Activated B cell treated with CpG ODN at 0.5 μM for 24 hours (primary cell): ENCODE results near the gene TRPM4. TPM values are rescaled to one million over a fixed set of nuclear protein-coding genes. Genes with fewer than 3 reads are reported as not detected.

Source experiments
- ATAC-seq: fragments of 200-7000 bp; cut with Tn5 transposase; one replicate; pipeline ENCODE4 v1.10.0; 2021; ENCODE audit warnings: low read depth, mild to moderate bottlenecking, moderate library complexity
- CTCF ChIA-PET: fragments of 350-600 bp; sonication (Branson Sonifier 250); formaldehyde crosslinking; loops from one replicate; lab custom pipeline; 2021; ENCODE audit warnings: antibody characterized with exemption; lab: Charles Lee
- POLR2A ChIA-PET: fragments of 350-600 bp; sonication (Branson Sonifier 250); formaldehyde crosslinking; loops from one replicate; lab custom pipeline; 2021; ENCODE audit warnings: antibody characterized with exemption; lab: Charles Lee
- DNase-seq: peaks from one replicate; pipeline ENCODE4 v3.0.0; 2022
- H3K27ac Mint-ChIP-seq: one replicate; pipeline ENCODE4 v1.8.0; 2020; ENCODE audit warnings: mixed read lengths
- H3K27me3 Mint-ChIP-seq: one replicate; pipeline ENCODE4 v1.8.0; 2021; ENCODE audit warnings: mixed read lengths
- H3K36me3 Mint-ChIP-seq: one replicate; pipeline ENCODE4 v1.8.0; 2021; ENCODE audit warnings: low read depth, mixed read lengths
- H3K4me1 Mint-ChIP-seq: one replicate; pipeline ENCODE4 v1.8.0; 2021; ENCODE audit warnings: mixed read lengths
- H3K4me3 Mint-ChIP-seq: one replicate; pipeline ENCODE4 v1.8.0; 2020; ENCODE audit warnings: mild to moderate bottlenecking, mixed read lengths
- H3K9me3 Mint-ChIP-seq: one replicate; pipeline ENCODE4 v1.8.0; 2020; ENCODE audit warnings: mixed read lengths
- CTCF ChIP-seq: fragments of 200-600 bp; IDR thresholded peaks from one replicate; pipeline ENCODE4 v1.8.0; 2022; ENCODE audit warnings: antibody characterized with exemption, mild to moderate bottlenecking
- intact Hi-C: fragments of 100-400 bp; cut with micrococcal nuclease; formaldehyde crosslinking; loops from one replicate; pipeline ENCODE4 v1.15.1; 2024
- total RNA-seq: library from RNA; stranded (reverse); gene quantifications from 2 replicates; pipeline ENCODE4 v1.2.3, GENCODE V29; 2022

TRPM4 gene
- total RNA-seq, 1 donor from 2014 or later = not detected

- Mint-ChIP-seq H3K4me3 (no peak overlapping the region), H3K27ac (no peak overlapping the region), H3K9me3 (no peaks in the 10 kb centered on the region), H3K27me3 (peaks cover 8% of the 10 kb centered on the region), H3K36me3 (no peaks in the 10 kb centered on the region), H3K4me1 (peaks cover 5% of the 10 kb centered on the region)
- DNase-seq = no peak
- ATAC-seq = no peak
- ChIA-PET POLR2A (no interaction called here), CTCF (interaction anchor here (1.0 kb wide), 1 partner anchor 10 kb away, joined by 4 read pairs; no protein-coding TSS in a partner anchor)
- no peak for TF ChIP-seq CTCF
- intact Hi-C loops = no loop called here
Observed at GRCh38 chr19:49189259-49189658, 31.7 kb downstream of the TRPM4 start.

GRCh38 chr19:49190781-49191180 lies 33.2 kb downstream of the TRPM4 start:
- ChIA-PET POLR2A (no interaction called here), CTCF (no interaction called here)
- Mint-ChIP-seq H3K27ac (no peak overlapping the region), H3K9me3 (no peaks in the 10 kb centered on the region), H3K4me3 (no peak overlapping the region), H3K27me3 (peaks cover 8% of the 10 kb centered on the region), H3K4me1 (peaks cover 5% of the 10 kb centered on the region), H3K36me3 (no peaks in the 10 kb centered on the region)
- ATAC-seq (no peak), DNase-seq (no peak)
- no peak for TF ChIP-seq CTCF
- intact Hi-C loops = no loop called here

- no peak for DNase-seq
- Mint-ChIP-seq H3K4me3 (no peak overlapping the region), H3K4me1 (peaks cover under 1% of the 10 kb centered on the region), H3K9me3 (no peaks in the 10 kb centered on the region), H3K27me3 (peaks cover 10% of the 10 kb centered on the region), H3K27ac (no peak overlapping the region), H3K36me3 (no peaks in the 10 kb centered on the region)
- ATAC-seq = no peak
- TF ChIP-seq CTCF = no peak
- POLR2A ChIA-PET = no interaction called here
- intact Hi-C loops = no loop called here
- CTCF ChIA-PET = interaction anchor here (1.3 kb wide), 1 partner anchor 96 kb away, joined by 3 read pairs; no protein-coding TSS in a partner anchor
Observed at GRCh38 chr19:49193822-49194394, 36.3 kb downstream of the TRPM4 start.

- Mint-ChIP-seq H3K27ac (no peak overlapping the region), H3K4me3 (no peak overlapping the region), H3K36me3 (no peaks in the 10 kb centered on the region), H3K9me3 (no peaks in the 10 kb centered on the region), H3K4me1 (peaks cover 2% of the 10 kb centered on the region), H3K27me3 (peaks cover 10% of the 10 kb centered on the region)
- ATAC-seq = no peak
- DNase-seq = no peak
- ChIA-PET CTCF (no interaction called here), POLR2A (interaction anchor here (0.5 to 0.6 kb wide), 3 partner anchors 44 to 873 kb away, joined by 3 read pairs; no protein-coding TSS in a partner anchor)
- intact Hi-C loops = no loop called here
- no peak for TF ChIP-seq CTCF
Observed at GRCh38 chr19:49194408-49194807, 36.8 kb downstream of the TRPM4 start.

- ATAC-seq (no peak), DNase-seq (no peak)
- no peak for TF ChIP-seq CTCF
- CTCF ChIA-PET = interaction anchor here (3.9 kb wide), 1 partner anchor 99 kb away, joined by 54 read pairs; no protein-coding TSS in a partner anchor
- no peaks in the 10 kb centered on the region for H3K9me3 Mint-ChIP-seq
- peaks cover 2% of the 10 kb centered on the region for H3K4me1 Mint-ChIP-seq
- intact Hi-C loops = no loop called here
- no peak overlapping the region for H3K27ac Mint-ChIP-seq
- H3K4me3 Mint-ChIP-seq = no peak overlapping the region
- H3K27me3 Mint-ChIP-seq = peaks cover 2% of the 10 kb centered on the region
- POLR2A ChIA-PET = interaction anchor here (0.6 kb wide), 1 partner anchor 369 kb away, joined by 4 read pairs; no protein-coding TSS in a partner anchor
- H3K36me3 Mint-ChIP-seq = no peaks in the 10 kb centered on the region
Observed at GRCh38 chr19:49196527-49197240, 39.1 kb downstream of the TRPM4 start.
